GM12801 (cell line): ENCODE measurements around the gene ABCG1.

Experiments used
- TF ChIP-seq, protein P1 (sequence below): IDR thresholded peaks from one replicate; pipeline ENCODE4 v1.5.1; 2011; ENCODE audit warnings: control low read depth; ENCODE audit not compliant: insufficient read length; ENCODE audit errors: extremely low read depth

ABCG1 gene

DNA sequence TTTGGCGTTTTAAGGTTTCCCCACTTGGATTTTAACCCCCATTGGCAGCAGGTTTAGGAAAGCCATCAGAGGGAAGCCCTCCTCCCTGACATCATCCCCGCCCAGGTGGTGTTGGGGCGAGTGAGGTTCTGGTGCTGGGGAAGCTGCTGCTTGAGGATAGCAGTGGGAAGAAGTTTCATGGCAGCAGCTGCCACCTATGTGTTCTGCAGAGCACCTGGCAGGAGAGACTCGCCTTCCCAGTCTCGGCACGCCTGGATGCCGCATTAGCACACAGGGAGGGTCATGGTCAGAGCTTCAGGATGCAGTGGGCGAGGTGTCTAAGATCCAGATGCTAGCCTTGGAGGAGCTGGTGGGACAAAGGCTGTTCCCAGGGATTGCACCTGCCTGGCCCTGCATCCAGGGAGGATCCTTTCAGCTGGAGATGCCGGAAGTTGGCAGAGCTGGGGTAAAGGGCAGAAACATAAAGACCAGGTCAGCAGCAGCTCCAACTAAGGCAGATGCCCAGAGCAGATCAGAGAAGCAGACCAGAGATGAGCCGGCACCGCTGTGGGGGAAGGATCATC, 33.9 kb downstream of the ABCG1 start:
- TF ChIP-seq, protein P1, sequence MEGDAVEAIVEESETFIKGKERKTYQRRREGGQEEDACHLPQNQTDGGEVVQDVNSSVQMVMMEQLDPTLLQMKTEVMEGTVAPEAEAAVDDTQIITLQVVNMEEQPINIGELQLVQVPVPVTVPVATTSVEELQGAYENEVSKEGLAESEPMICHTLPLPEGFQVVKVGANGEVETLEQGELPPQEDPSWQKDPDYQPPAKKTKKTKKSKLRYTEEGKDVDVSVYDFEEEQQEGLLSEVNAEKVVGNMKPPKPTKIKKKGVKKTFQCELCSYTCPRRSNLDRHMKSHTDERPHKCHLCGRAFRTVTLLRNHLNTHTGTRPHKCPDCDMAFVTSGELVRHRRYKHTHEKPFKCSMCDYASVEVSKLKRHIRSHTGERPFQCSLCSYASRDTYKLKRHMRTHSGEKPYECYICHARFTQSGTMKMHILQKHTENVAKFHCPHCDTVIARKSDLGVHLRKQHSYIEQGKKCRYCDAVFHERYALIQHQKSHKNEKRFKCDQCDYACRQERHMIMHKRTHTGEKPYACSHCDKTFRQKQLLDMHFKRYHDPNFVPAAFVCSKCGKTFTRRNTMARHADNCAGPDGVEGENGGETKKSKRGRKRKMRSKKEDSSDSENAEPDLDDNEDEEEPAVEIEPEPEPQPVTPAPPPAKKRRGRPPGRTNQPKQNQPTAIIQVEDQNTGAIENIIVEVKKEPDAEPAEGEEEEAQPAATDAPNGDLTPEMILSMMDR: no peak

- TF ChIP-seq, protein P1: no peak
These were observed 34.5 kb downstream of the ABCG1 start for GRCh38 chr21:42253466-42253865.

DNA sequence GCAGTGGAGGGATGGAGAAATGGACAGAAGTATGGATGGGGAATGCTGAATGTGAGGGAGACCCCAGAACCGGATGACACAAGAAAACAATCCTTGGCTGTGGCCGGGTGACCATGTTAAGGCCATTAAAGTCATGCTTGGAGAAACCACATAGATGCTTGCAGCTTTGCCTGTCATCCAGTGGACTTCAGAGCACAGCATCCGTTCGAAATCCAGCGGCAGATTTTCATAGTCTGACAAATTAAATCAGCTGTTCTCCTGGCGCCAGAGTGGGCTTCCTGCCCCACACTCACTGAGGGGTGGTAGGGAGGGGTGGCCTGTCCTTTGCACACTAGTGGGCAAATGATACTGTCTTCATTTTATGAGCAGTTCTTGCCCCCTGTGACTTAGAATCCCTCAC, 35.1 kb downstream of the ABCG1 start:
- TF ChIP-seq, protein P1: no peak

- TF ChIP-seq, protein P1: no peak
These were observed 36.0 kb downstream of the ABCG1 start for GRCh38 chr21:42254651-42255601.

DNA sequence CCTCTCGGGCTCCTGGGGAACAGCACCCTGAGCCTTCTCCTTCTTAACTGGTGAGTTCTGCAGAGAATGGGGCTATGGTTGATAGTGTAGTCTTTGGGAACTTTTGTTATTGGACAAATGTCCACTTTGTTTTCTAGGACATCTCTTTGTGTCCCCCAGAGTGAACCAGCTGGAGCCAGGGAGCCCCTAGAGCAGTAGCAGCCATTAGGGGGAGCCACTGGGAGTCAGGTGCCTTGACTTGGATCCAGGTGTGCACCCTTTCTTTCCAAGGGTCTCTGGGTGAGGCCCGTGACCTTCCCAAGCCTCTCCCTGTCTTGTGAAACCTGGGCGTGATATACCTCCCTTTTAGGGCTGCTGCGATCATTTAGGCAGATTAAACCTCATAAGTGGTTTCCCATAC, 36.9 kb downstream of the ABCG1 start:
- TF ChIP-seq, protein P1: no peak

DNA sequence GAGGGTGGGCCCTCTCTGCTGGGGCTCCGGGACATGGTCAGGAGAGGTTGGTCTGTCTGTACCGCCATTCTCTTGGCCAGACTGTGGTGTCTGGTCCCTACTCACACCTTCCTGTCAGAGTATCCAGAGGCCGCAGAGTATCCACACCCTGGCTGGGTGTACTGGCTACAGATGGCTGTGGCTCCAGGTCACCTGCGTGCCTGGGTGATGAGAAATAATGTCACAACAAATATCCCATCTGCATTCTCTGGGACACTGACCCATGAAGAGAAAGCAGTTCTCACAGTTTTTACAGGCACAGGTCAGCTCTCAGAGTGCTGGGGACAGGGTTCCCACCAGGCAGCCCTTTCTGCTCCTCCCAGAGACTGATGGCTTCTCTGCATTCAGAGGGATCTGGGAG, 37.4 kb downstream of the ABCG1 start:
- TF ChIP-seq, protein P1: no peak

GRCh38 chr21:42257091-42257765, 38.3 kb downstream of the ABCG1 start:
- TF ChIP-seq, protein P1: no peak
